Suprapubic skin (tissue), 4 donors: Measurements from ENCODE around the gene P4HA1. TPM values are rescaled to one million over a fixed set of nuclear protein-coding genes. Genes with fewer than 3 reads are reported as not detected.

Source experiments
- DNase-seq, 2 donors: peaks; one replicate each; pipeline ENCODE4 v3.0.0-alpha.2; 2019; ENCODE audit warnings: low spot score in 2 of 2
- H3K27ac ChIP-seq: fragments of 200-600 bp; sonication (generic); one replicate; pipeline ENCODE4 v1.5.1; 2019
- H3K27me3 ChIP-seq: fragments of 200-600 bp; sonication (generic); one replicate; pipeline ENCODE4 v1.5.1; 2019
- H3K36me3 ChIP-seq: fragments of 200-600 bp; sonication (generic); one replicate; pipeline ENCODE4 v1.5.1; 2019
- H3K4me1 ChIP-seq: fragments of 200-600 bp; sonication (generic); one replicate; pipeline ENCODE4 v1.5.1; 2019
- H3K4me3 ChIP-seq: fragments of 200-600 bp; sonication (generic); one replicate; pipeline ENCODE4 v1.5.1; 2019; ENCODE audit warnings: mild to moderate bottlenecking
- H3K9me3 ChIP-seq: fragments of 200-600 bp; sonication (generic); one replicate; pipeline ENCODE4 v1.5.1; 2019
- CTCF ChIP-seq, 2 donors: fragments of 200-600 bp in 1 of 2; fragments of 450-650 bp in 1 of 2; sonication (generic) in 1 of 2; IDR thresholded peaks; one replicate each; pipeline ENCODE4 v1.5.1; 2016 to 2019; ENCODE audit warnings: antibody characterized with exemption in 2 of 2, mild to moderate bottlenecking in 1 of 2, moderate library complexity in 1 of 2
- EP300 ChIP-seq: sonication (generic); formaldehyde crosslinking; IDR thresholded peaks from one replicate; pipeline ENCODE4 v1.6.1; 2017; ENCODE audit warnings: antibody characterized with exemption
- POLR2A ChIP-seq, 2 donors: fragments of 450-650 bp; IDR thresholded peaks; one replicate each; pipeline ENCODE4 v1.6.1; 2017; ENCODE audit warnings: antibody characterized with exemption in 2 of 2, mild to moderate bottlenecking in 2 of 2, moderate library complexity in 2 of 2
- POLR2AphosphoS5 ChIP-seq, 3 donors: sonication (generic); formaldehyde crosslinking; IDR thresholded peaks; one replicate each; pipeline ENCODE4 v1.6.1; 2017; ENCODE audit warnings: antibody characterized with exemption in 3 of 3
- WGBS: methylation state at CpG from one replicate; pipeline ENCODE4 v1.1.5; 2018; 5-methylcytosine and 5-hydroxymethylcytosine counted together
- total RNA-seq, 4 donors: library from RNA; depleted of rRNA; stranded (reverse); fragments of >200 nt; gene quantifications; one replicate each; pipeline ENCODE4 v1.1.0, GENCODE V29; 2016

Gene P4HA1
- total RNA-seq, 4 donors from 2014 or later: 10.6 to 19.5 (median 16.0) TPM

DNA sequence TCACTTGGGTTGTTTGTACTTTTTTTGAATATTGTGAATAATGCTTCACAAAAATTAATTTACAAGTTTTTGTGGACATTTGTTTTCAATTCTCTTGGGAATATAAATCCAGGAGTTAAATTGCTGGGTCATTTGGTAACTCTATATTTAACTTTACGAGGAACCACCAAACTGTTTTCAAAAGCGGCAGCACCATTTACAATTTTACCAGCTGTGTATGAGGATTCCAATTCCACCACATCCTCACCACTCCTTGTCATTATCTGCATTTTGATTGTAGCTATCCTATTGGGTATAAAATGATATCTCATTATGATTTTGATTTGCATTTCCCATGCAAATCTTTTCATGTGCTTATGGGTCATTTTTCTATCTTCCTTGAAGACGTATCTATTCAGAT is 9.6 kb upstream of the P4HA1 start:
- no peak for DNase-seq
- Histone ChIP-seq H3K4me1 (peaks cover 7% of the 10 kb centered on the region), H3K27me3 (no peaks in the 10 kb centered on the region), H3K9me3 (no peaks in the 10 kb centered on the region), H3K36me3 (no peaks in the 10 kb centered on the region), H3K27ac (no peak overlapping the region), H3K4me3 (no peak overlapping the region)
- WGBS: 94% methylated on average over 3 of the region's 3 CpGs
- TF ChIP-seq POLR2AphosphoS5 (IDR thresholded peaks at IDR 0.05) (no peak), CTCF (IDR thresholded peaks at IDR 0.05) (no peak), POLR2A (IDR thresholded peaks at IDR 0.05) (no peak), EP300 (no peak)

DNA sequence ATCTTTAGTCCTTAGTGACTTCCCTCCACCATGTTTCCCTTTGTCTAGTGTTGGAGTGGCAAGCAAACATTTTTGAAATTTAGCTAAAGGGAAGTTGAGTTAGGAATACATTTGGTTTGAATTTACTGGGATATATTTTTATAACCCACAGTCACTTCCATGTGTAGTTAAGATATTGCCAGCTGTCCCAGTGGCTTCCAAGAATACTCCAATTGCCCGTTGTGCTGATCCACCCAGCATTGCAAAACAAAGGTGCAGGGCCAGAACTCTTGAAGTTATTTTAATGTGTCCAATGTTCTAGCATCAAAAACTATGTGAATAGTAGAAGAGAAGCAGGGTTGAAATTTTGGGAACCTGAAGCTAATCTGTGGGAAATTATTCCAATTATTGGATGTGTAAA is 2.5 kb upstream of the P4HA1 start:
- no peak overlapping the region for H3K4me3 ChIP-seq
- peaks cover 27% of the 10 kb centered on the region for H3K4me1 ChIP-seq
- 44% methylated on average over 1 of the region's 1 CpG for WGBS
- no peaks in the 10 kb centered on the region for H3K27me3 ChIP-seq
- no peak overlapping the region for H3K27ac ChIP-seq
- no peak for DNase-seq
- H3K36me3 ChIP-seq: no peaks in the 10 kb centered on the region
- TF ChIP-seq POLR2A (IDR thresholded peaks at IDR 0.05) (no peak), CTCF (IDR thresholded peaks at IDR 0.05) (no peak), POLR2AphosphoS5 (IDR thresholded peaks at IDR 0.05) (no peak), EP300 (no peak)
- H3K9me3 ChIP-seq: no peaks in the 10 kb centered on the region

GRCh38 chr10:73097305-73097670 is 622 bp upstream of the P4HA1 start:
- Histone ChIP-seq H3K27ac (peak overlapping the region; percentile 94), H3K27me3 (no peaks in the 10 kb centered on the region), H3K9me3 (no peaks in the 10 kb centered on the region), H3K4me1 (peaks cover 33% of the 10 kb centered on the region), H3K36me3 (no peaks in the 10 kb centered on the region), H3K4me3 (peak overlapping the region; percentile 86)
- no peak for DNase-seq
- 33% methylated on average over 4 of the region's 4 CpGs for WGBS
- TF ChIP-seq POLR2AphosphoS5 (IDR thresholded peaks at IDR 0.05) (no peak), POLR2A (IDR thresholded peaks at IDR 0.05) (no peak), EP300 (no peak), CTCF (IDR thresholded peaks at IDR 0.05) (no peak)

DNA sequence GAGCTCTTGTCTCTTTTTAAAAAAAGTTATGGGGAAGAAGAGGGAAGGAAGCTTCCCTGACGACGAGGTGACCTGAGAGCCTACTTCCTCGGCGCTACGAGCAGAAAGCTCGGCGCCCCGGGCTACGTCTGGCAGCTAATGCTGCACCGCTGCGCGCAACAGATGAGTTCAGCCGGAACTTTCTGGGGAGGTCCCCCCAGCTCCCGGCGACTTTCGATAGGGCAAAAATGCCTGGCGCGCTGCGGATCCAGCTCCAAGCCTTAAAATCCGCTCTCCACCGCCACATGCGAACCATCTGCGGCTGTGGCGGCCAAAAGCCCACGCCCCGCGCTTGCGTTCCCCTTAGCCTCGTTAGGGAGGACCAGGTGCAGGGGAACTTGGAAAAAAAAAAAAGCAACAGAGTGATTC is 621 bp downstream of the P4HA1 start:
- peak; percentile 81 to 88 for DNase-seq
- H3K9me3 ChIP-seq: no peaks in the 10 kb centered on the region
- under 1% methylated on average over 29 of the region's 29 CpGs for WGBS
- no peaks in the 10 kb centered on the region for H3K27me3 ChIP-seq
- peaks cover 33% of the 10 kb centered on the region for H3K4me1 ChIP-seq
- peak overlapping the region; percentile 94 for H3K27ac ChIP-seq
- TF ChIP-seq POLR2AphosphoS5 (IDR thresholded peaks at IDR 0.05) (peak in 1 of 3 donors; percentile 22), EP300 (no peak)
- H3K36me3 ChIP-seq: no peaks in the 10 kb centered on the region
- peak overlapping the region; percentile 86 for H3K4me3 ChIP-seq

DNA sequence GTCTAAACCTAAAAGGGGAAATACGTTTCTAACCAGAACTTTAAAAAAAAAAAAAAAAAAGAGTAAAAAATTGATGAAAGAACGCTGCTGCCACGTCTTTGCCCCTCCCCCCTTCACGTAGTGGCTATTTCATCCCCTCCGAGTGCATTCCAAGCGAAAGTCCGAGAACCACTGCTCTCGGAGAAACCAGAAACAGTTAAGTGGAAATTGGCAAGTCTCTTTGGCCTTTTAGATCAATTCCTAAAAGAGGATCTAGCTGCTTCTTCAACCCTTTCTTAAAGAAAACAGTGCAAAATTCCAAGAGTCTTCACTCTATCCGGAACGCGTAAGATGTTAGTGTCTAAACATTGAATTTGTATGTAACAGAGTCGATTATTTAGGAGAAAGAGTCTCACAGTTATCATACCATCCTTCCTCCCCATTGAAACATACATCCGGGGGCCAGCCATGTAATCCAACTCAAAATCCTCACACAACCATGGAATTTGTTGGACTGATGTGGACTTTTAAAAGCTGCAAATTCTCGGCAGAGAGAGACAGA is 1.1 kb downstream of the P4HA1 start:
- H3K4me3 ChIP-seq: peak overlapping the region; percentile 86
- no peak for TF ChIP-seq POLR2A (IDR thresholded peaks at IDR 0.05)
- no peak for TF ChIP-seq EP300
- WGBS: 0% methylated on average over 14 of the region's 14 CpGs
- H3K4me1 ChIP-seq: peaks cover 33% of the 10 kb centered on the region
- peak overlapping the region; percentile 94 for H3K27ac ChIP-seq
- H3K27me3 ChIP-seq: no peaks in the 10 kb centered on the region
- DNase-seq: peak in 1 of 2 donors; percentile 71
- H3K9me3 ChIP-seq: no peaks in the 10 kb centered on the region
- H3K36me3 ChIP-seq: no peaks in the 10 kb centered on the region

DNA sequence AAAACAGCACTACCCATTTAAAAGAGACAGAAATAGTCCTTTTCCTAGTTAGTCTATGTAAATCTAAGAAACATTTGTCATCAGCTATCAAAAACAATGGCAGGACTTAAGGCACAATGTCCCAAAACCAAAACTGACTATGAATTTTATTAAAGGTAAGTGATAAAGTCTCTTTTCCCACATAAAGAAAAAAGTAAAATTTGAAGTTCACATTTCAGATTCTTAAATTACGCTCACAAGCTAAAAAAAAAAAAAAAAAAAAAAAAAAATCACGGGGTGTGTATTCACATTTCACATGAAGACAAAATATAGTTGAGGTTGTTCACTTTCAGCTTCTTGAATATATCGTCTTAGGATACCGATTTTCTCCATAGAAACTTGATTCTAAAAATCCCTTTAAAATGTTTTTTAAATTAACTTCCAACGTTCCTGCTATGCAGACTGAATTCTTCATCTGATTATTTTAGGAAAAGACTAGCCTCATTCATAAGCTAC is 1.6 kb downstream of the P4HA1 start:
- no peak for DNase-seq
- WGBS: 2% methylated on average over 5 of the region's 5 CpGs
- Histone ChIP-seq H3K4me3 (peak overlapping the region; percentile 86), H3K27me3 (no peaks in the 10 kb centered on the region), H3K27ac (peak overlapping the region; percentile 94), H3K36me3 (no peaks in the 10 kb centered on the region), H3K9me3 (no peaks in the 10 kb centered on the region), H3K4me1 (peaks cover 33% of the 10 kb centered on the region)
- TF ChIP-seq POLR2AphosphoS5 (IDR thresholded peaks at IDR 0.05) (no peak), POLR2A (IDR thresholded peaks at IDR 0.05) (no peak), CTCF (IDR thresholded peaks at IDR 0.05) (no peak), EP300 (no peak)
